B cell (primary cell): ENCODE measurements around the gene KAZN. TPM values are rescaled to one million over a fixed set of nuclear protein-coding genes. Genes with fewer than 3 reads are reported as not detected.

Source experiments
- ATAC-seq: fragments of 200-7000 bp; cut with Tn5 transposase; one replicate; pipeline ENCODE4 v1.10.0; 2021; ENCODE audit warnings: low read depth, mild to moderate bottlenecking, moderate number of reproducible peaks, moderate library complexity
- CTCF ChIA-PET: fragments of 350-600 bp; sonication (Branson Sonifier 250); formaldehyde crosslinking; loops from one replicate; lab custom pipeline; 2021; ENCODE audit warnings: antibody characterized with exemption, inconsistent platforms; lab: Charles Lee
- POLR2A ChIA-PET: fragments of 350-600 bp; sonication (Branson Sonifier 250); formaldehyde crosslinking; loops from one replicate; lab custom pipeline; 2021; ENCODE audit warnings: antibody characterized with exemption; lab: Charles Lee
- DNase-seq: peaks from one replicate; pipeline ENCODE4 v3.0.0; 2013
- H2AFZ ChIP-seq: 2 replicates; pipeline ENCODE4 v1.6.1; 2012; ENCODE audit warnings: mild to moderate bottlenecking, low read depth, low read length; ENCODE audit not compliant: insufficient read depth, poor library complexity, severe bottlenecking
- H3K27ac ChIP-seq, 2 donors: 1 replicate in 1 of 2; 2 replicates in 1 of 2; pipeline ENCODE4 v1.5.1; 2012 to 2013; ENCODE audit warnings: low read length in 2 of 2, mild to moderate bottlenecking in 2 of 2, moderate library complexity in 1 of 2
- H3K27me3 ChIP-seq, 4 experiments: fragments of 200-600 bp in 1 of 4; sonication (generic) in 1 of 4; replicated peaks in 1 of 4; 1 replicate in 2 of 4; 2 replicates in 2 of 4; pipeline versions ENCODE4 v1.6.1 to v1.7.0; 2013 to 2016; ENCODE audit warnings: low read length in 3 of 4, mild to moderate bottlenecking in 2 of 4, mixed read lengths in 1 of 4, moderate library complexity in 1 of 4; ENCODE audit not compliant: insufficient read depth in 4 of 4, control insufficient read depth in 3 of 4; ENCODE audit errors: control extremely low read depth in 1 of 4
- H3K36me3 ChIP-seq, 2 experiments: replicated peaks in 1 of 2; 1 replicate in 1 of 2; 2 replicates in 1 of 2; pipeline versions ENCODE4 v1.6.1 to v1.7.1; 2013; ENCODE audit warnings: low read length in 1 of 2; ENCODE audit not compliant: insufficient read depth in 2 of 2, control insufficient read depth in 1 of 2; ENCODE audit errors: control extremely low read depth in 1 of 2, extremely low read depth in 1 of 2
- H3K4me1 ChIP-seq, 2 donors: fragments of 200-600 bp in 1 of 2; sonication (generic) in 1 of 2; 1 replicate in 1 of 2; 2 replicates in 1 of 2; pipeline versions ENCODE4 v1.5.1 to v1.6.1; 2013 to 2017; ENCODE audit warnings: low read length in 2 of 2; ENCODE audit not compliant: control insufficient read depth in 2 of 2, insufficient read depth in 2 of 2
- H3K4me2 ChIP-seq: replicated peaks from 2 replicates; pipeline ENCODE3; 2012; ENCODE audit warnings: mild to moderate bottlenecking, low read depth, low read length; ENCODE audit not compliant: poor library complexity, severe bottlenecking
- H3K4me3 ChIP-seq, 5 experiments: fragments of 200-600 bp in 1 of 5; sonication (generic) in 1 of 5; 1 replicate in 3 of 5; 2 replicates in 2 of 5; pipeline versions ENCODE4 v1.5.1 to v1.7.0; 2011 to 2016; ENCODE audit warnings: low read length in 4 of 5, mild to moderate bottlenecking in 4 of 5, low read depth in 2 of 5, control low read depth in 1 of 5, moderate library complexity in 1 of 5; ENCODE audit not compliant: insufficient read depth in 1 of 5; ENCODE audit errors: control extremely low read depth in 1 of 5, extremely low read depth in 1 of 5
- H3K79me2 ChIP-seq: fragments of 200-600 bp; sonication (generic); one replicate; pipeline ENCODE4 v1.6.0; 2016; ENCODE audit warnings: low read length; ENCODE audit not compliant: control insufficient read depth, insufficient read depth
- H3K9ac ChIP-seq: fragments of 200-600 bp; sonication (generic); 2 replicates; pipeline ENCODE4 v1.6.1; 2017; ENCODE audit warnings: mild to moderate bottlenecking, low read length, moderate library complexity
- H3K9me3 ChIP-seq, 3 donors: one replicate each; pipeline versions ENCODE4 v1.6.1 to v1.7.1; 2013; ENCODE audit warnings: low read length in 2 of 3; ENCODE audit not compliant: control insufficient read depth in 2 of 3, insufficient read depth in 1 of 3; ENCODE audit errors: control extremely low read depth in 1 of 3
- H4K20me1 ChIP-seq: 2 replicates; pipeline ENCODE4 v1.6.0; 2012; ENCODE audit warnings: mild to moderate bottlenecking, low read length; ENCODE audit not compliant: insufficient read depth, control insufficient read depth, poor library complexity, severe bottlenecking
- H3K27ac Mint-ChIP-seq: one replicate; pipeline ENCODE4 v1.8.0; 2021; ENCODE audit warnings: mixed read lengths
- H3K27me3 Mint-ChIP-seq: one replicate; pipeline ENCODE4 v1.8.0; 2021; ENCODE audit warnings: mixed read lengths
- H3K4me1 Mint-ChIP-seq: one replicate; pipeline ENCODE4 v1.8.0; 2021; ENCODE audit warnings: mixed read lengths
- H3K4me3 Mint-ChIP-seq: one replicate; pipeline ENCODE4 v1.8.0; 2021; ENCODE audit warnings: mixed read lengths
- H3K9me3 Mint-ChIP-seq: one replicate; pipeline ENCODE4 v1.8.0; 2022; ENCODE audit warnings: mixed read lengths; ENCODE audit not compliant: insufficient read depth
- EZH2 ChIP-seq: IDR thresholded peaks from 2 replicates; pipeline ENCODE4 v1.6.1; 2012; ENCODE audit warnings: borderline replicate concordance, low read depth, mild to moderate bottlenecking, moderate library complexity, low read length; ENCODE audit not compliant: insufficient read depth, poor library complexity, severe bottlenecking
- WGBS: methylation state at CpG from one replicate; pipeline ENCODE4 v1.1.5; 2013; ENCODE audit warnings: missing lambda C conversion rate; ENCODE audit not compliant: insufficient coverage; 5-methylcytosine and 5-hydroxymethylcytosine counted together
- intact Hi-C: fragments of 100-400 bp; cut with micrococcal nuclease; formaldehyde crosslinking; loops from one replicate; pipeline ENCODE4 v1.10.0; 2022
- polyA plus RNA-seq: library from polyadenylated mRNA; depleted of rRNA; stranded (reverse); fragments of >200 nt; gene quantifications from 2 replicates; pipeline ENCODE4 v1.2.3, GENCODE V29; 2012
- total RNA-seq, 2 donors: library from RNA; stranded (reverse); fragments of 120-200 nt in 1 of 2; gene quantifications; 1 replicate in 1 of 2; 2 replicates in 1 of 2; pipeline versions ENCODE4 v1.2.3 to v1.2.4, GENCODE V29; 2013 to 2022
- TF ChIP-seq, protein P1 (sequence below): fragments of 200-600 bp; IDR thresholded peaks from one replicate; pipeline ENCODE4 v1.8.0; 2022; ENCODE audit warnings: antibody characterized with exemption, mild to moderate bottlenecking

Gene KAZN
- total and polyA plus RNA-seq, 2 donors (not counting 1 experiment from before 2014, with no cell fraction given): 0.13 to 0.39 TPM

DNA sequence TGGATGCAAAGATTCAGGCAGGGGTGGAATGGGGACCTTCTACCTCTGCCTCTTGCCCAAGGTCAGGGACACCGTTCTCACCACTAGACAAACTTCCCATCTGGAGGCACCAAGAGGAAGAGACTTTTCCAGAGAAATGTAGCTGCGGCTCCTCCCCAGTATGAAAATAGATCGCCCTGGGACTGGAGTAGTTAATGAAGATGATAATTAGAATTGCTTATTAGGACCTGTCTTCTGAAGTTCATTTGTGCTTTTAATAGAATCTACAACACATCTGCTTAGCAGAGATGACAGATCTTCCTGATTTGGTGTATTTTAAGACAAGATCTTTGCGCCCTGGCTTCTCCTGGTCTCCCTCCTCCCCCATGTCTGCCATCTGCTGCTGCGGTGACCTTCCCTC, 266.6 kb downstream of the KAZN start:
- H3K4me1 ChIP-seq: no peaks in the 10 kb centered on the region
- H3K27ac Mint-ChIP-seq: no peak overlapping the region

DNA sequence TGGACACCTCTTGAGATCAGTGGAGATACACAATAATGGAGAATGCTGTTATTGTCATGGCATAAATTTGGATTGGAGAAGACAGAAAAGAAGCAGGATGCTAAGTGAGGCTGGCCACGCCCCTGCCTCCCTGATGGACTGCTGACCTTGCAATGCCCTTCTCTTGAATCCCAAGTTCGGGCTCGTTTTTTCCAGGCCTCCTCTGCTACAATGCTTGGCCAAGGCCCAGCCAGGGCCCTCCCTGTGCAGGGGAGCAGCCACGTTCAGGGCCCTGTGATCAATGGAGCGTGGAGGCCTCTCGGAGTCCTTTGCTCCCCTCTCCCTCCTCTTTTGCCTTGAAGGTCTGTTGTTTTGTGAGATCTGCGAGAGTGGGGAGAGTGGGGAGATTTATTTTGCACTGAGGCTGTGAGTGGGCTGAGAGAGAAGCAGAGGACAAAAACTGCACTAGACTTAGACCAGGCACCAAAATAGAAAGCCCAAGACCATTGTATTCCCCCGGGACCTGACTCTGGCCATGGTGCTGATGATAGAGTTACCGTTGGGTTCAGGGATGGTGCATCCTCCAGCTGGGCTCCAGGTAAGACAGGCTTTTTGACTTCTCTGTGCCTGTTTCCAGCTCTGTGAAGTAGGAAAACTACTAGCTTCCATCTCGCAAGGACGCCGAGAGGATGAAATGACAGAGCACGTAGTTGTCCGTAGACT, 268.6 kb downstream of the KAZN start:
- H3K9me3 Mint-ChIP-seq: no peaks in the 10 kb centered on the region
- Histone ChIP-seq H3K4me2 (no peak overlapping the region), H3K9me3 (no peaks in the 10 kb centered on the region), H3K4me3 (no peak overlapping the region), H3K79me2 (no peaks in the 10 kb centered on the region), H3K36me3 (no peaks in the 10 kb centered on the region), H3K27ac (no peak overlapping the region), H3K9ac (no peak overlapping the region), H2AFZ (no peak overlapping the region), H3K27me3 (peaks cover 0 to 7% (median 0%) of the 10 kb centered on the region in 4 experiments), H3K4me1 (no peaks in the 10 kb centered on the region), H4K20me1 (no peaks in the 10 kb centered on the region)
- ChIA-PET POLR2A (no interaction called here), CTCF (no interaction called here)
- intact Hi-C loops: no loop called here
- DNase-seq: no peak
- H3K4me1 Mint-ChIP-seq: no peaks in the 10 kb centered on the region
- ATAC-seq: no peak
- no peak overlapping the region for H3K4me3 Mint-ChIP-seq
- H3K27ac Mint-ChIP-seq: no peak overlapping the region
- peaks cover 27% of the 10 kb centered on the region for H3K27me3 Mint-ChIP-seq
- no peak for TF ChIP-seq EZH2
- TF ChIP-seq, protein P1, sequence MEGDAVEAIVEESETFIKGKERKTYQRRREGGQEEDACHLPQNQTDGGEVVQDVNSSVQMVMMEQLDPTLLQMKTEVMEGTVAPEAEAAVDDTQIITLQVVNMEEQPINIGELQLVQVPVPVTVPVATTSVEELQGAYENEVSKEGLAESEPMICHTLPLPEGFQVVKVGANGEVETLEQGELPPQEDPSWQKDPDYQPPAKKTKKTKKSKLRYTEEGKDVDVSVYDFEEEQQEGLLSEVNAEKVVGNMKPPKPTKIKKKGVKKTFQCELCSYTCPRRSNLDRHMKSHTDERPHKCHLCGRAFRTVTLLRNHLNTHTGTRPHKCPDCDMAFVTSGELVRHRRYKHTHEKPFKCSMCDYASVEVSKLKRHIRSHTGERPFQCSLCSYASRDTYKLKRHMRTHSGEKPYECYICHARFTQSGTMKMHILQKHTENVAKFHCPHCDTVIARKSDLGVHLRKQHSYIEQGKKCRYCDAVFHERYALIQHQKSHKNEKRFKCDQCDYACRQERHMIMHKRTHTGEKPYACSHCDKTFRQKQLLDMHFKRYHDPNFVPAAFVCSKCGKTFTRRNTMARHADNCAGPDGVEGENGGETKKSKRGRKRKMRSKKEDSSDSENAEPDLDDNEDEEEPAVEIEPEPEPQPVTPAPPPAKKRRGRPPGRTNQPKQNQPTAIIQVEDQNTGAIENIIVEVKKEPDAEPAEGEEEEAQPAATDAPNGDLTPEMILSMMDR: no peak
- 54% methylated on average over 5 of the region's 14 CpGs for WGBS

More for the DNA sequence above, 266.6 kb downstream of the KAZN start:
- ATAC-seq (no peak), DNase-seq (no peak)
- no peaks in the 10 kb centered on the region for H3K36me3 ChIP-seq
- no peak overlapping the region for H2AFZ ChIP-seq
- H3K27me3 ChIP-seq: no peaks in the 10 kb centered on the region
- Mint-ChIP-seq H3K4me3 (no peak overlapping the region), H3K9me3 (no peaks in the 10 kb centered on the region), H3K4me1 (no peaks in the 10 kb centered on the region), H3K27me3 (peaks cover 21% of the 10 kb centered on the region)
- no peak overlapping the region for H3K4me2 ChIP-seq
- POLR2A ChIA-PET: no interaction called here
- no peak overlapping the region for H3K27ac ChIP-seq
- H3K4me3 ChIP-seq: no peak overlapping the region
- no peaks in the 10 kb centered on the region for H3K79me2 ChIP-seq
- no peaks in the 10 kb centered on the region for H3K9me3 ChIP-seq
- intact Hi-C loops: no loop called here
- no peaks in the 10 kb centered on the region for H4K20me1 ChIP-seq
- H3K9ac ChIP-seq: no peak overlapping the region
- CTCF ChIA-PET: no interaction called here
- TF ChIP-seq EZH2: no peak
- TF ChIP-seq, protein P1: no peak
- 83% methylated on average over 2 of the region's 5 CpGs for WGBS
